ENCODE results near the gene MIGA2.

- no peak for TF ChIP-seq CTCF (IDR thresholded peaks at IDR 0.05)
- no peak for TF ChIP-seq POLR2A (IDR thresholded peaks at IDR 0.05)
Observed at GRCh38 chr9:129037767-129038098, 1.3 kb downstream of the MIGA2 start.
